ENCODE measurements around the gene LCMT1. TPM values are rescaled to one million over a fixed set of nuclear protein-coding genes. Genes with fewer than 3 reads are reported as not detected.

Gene LCMT1
- total and polyA plus RNA-seq, 9 of the 15 experiments (the other 6 are each of a cell fraction or from before 2014, with no cell fraction given): 20.0 to 42.8 (median 32.3) TPM

- TF ChIP-seq, protein P1, sequence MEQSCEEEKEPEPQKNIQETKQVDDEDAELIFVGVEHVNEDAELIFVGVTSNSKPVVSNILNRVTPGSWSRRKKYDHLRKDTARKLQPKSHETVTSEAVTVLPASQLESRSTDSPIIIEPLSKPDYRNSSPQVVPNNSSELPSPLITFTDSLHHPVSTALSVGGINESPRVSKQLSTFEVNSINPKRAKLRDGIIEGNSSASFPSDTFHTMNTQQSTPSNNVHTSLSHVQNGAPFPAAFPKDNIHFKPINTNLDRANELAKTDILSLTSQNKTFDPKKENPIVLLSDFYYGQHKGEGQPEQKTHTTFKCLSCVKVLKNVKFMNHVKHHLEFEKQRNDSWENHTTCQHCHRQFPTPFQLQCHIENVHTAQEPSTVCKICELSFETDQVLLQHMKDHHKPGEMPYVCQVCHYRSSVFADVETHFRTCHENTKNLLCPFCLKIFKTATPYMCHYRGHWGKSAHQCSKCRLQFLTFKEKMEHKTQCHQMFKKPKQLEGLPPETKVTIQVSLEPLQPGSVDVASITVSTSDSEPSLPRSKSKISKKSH (CRISPR knock-in tag; IDR thresholded peaks at IDR 0.05): no peak
- TF ChIP-seq CBFB (CRISPR knock-in tag; IDR thresholded peaks at IDR 0.05) (no peak), DIDO1 (tag; IDR thresholded peaks at IDR 0.05; ENCODE audit: low read depth) (peak; percentile 89), ATF1 (CRISPR knock-in tag; IDR thresholded peaks at IDR 0.05) (peak; percentile 92), ATF1 (tag; IDR thresholded peaks at IDR 0.05) (peak; percentile 98), DNMT1 (IDR thresholded peaks at IDR 0.05) (no peak), ARID4B (CRISPR knock-in tag; IDR thresholded peaks at IDR 0.05) (peak; percentile 65), RCOR1 (IDR thresholded peaks at IDR 0.05; ENCODE audit: borderline replicate concordance in 1 of 2, low read depth in 2 of 2, low read length in 2 of 2) (0 out of 4 replicates have a peak, but pooled peaks of 1 of the 2 experiments have one; percentile 16), E2F8 (IDR thresholded peaks at IDR 0.05; ENCODE audit: low read depth, partially characterized antibody) (peak; percentile 46), ESRRA (IDR thresholded peaks at IDR 0.05; ENCODE audit: borderline replicate concordance, low read depth) (peak; percentile 80; the same call in 1 of the 2 replicates), MYC (IDR thresholded peaks at IDR 0.05; ENCODE audit: low read depth, low read length) (peak; percentile 76), MYC (CRISPR knock-in tag; IDR thresholded peaks at IDR 0.05; ENCODE audit: borderline replicate concordance, low read depth) (no peak)
Observed at GRCh38 chr16:25106567-25107465, 4.7 kb upstream of the LCMT1 start (continued).

All from K562 (cell line).